COLO668 (cell line): ENCODE data around the gene TUT4.

Experiments used
- DNase-seq: peaks from one replicate; lab custom pipeline; 2025; ENCODE audit not compliant: unreplicated experiment; lab: John Stamatoyannopoulos, UW

The TUT4 gene

DNA sequence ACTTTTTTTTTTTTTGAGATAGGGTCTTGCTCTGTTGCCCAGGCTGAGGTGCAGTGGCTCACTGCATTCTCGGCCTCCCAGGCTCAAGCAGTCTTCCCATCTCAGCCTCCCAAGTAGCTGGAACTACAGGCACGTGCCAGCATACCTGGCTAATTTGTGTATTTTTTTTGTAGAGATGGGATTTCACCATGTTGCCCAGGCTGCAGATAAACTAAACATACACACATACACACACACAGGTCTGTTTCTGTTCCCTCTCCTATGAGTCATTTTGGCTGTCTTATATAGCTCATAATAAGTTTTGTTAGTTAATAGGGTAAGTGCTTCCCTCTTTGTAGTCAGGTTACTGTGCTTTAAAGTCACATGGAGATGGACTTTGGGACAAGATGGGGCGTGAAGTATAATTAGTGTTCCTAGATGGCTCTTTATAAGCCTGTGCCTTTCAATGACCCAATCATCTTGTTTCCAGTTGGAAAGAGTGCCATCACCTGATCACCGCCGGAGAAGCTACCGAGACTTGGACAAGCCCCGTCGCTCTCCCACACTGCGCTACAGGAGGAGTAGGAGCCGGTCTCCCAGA is 139.4 kb downstream of the TUT4 start:
- DNase-seq: no peak

DNA sequence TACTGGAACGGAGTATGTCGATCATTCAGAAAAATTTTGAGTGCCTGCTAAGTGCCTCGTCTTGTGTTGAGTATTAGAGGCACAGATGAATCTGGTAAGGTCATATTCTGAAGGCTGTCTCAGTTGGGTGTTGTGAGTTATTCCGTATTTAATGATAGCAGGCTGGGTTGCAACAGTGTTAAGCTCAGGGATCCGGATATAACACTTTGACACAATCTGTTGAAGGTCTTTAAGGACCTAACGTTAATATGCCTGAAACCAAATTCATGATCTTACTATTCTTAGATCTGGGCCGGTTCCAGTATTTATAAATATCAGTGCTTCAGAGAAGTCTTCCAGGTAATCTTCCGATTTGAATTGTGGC is 147.9 kb downstream of the TUT4 start:
- DNase-seq: no peak

DNA sequence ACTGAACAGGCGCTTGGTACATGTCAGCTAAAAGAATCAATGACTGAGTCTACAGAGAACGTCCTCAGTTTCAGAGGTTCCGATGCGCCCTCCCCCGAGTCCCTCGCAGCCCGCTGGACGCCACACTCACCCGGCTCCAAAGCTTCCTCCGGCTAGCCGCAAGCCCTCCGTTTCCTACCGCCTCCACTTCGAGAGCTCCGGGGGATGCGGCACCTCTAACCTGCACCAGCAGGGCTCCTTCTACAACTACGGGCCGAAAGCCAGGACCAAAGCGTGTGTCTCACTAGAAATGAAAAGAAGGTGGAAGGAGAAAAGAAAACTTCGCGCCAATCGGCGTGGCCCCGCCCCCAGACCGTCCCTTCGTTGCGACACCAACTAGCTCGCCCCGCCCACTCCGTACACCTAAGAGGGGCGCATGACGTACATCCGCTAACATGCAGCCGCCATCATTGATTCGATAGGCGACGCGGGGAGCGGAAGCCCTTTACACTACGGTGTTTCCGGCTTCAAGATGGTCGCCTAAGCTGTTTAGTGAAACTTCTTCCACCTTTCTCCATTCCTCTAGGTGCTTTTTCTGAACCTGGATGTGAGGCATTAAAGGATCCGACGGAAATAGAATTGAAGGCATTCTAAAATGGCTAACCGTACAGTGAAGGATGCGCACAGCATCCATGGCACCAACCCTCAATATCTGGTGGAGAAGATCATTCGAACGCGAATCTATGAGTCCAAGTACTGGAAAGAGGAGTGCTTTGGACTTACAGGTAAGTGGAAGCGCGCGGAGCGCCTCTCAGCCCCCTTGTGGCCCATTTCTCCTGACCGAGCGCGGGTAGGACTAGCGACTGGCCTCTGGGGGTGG is 148.5 kb downstream of the TUT4 start, which contains the start of the genes ORC1 and PRPF38A:
Gene ORC1 (minus strand): TSS at position 308 of the 859 bp plus-strand sequence. CDS start 2,200 bp downstream, outside the sequence.
Gene PRPF38A (plus strand): TSS at position 487 of the 859 bp plus-strand sequence. CDS start 148 bp downstream, at position 635.
- DNase-seq: peak; percentile 100

DNA sequence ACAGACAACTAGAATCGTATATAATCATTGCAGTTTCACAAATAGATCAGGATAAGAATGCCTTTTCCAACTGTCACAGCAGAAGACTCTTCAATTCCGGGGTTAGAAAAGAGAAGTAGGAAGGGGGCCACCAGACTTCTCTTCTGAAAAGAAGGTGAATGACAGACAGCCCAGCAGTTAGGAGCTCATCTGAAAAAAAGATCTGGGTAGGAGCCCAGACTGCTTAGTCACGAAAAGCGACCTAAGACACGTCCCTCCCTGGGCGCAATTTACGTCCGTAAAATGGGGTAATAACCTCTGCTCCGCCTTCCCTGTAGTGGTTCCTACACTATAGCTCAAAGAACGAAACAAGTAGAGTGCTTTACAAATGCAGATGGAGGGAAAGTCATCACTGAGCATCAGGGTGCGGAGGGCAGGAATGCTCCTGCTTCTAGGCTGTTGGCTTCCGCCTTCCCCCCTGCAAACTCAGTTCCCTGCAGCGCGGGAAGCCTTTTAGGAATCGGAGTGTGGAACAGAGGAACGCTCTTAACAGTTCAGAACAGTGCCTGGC is 149.3 kb downstream of the TUT4 start:
- peak; percentile 81 for DNase-seq

DNA sequence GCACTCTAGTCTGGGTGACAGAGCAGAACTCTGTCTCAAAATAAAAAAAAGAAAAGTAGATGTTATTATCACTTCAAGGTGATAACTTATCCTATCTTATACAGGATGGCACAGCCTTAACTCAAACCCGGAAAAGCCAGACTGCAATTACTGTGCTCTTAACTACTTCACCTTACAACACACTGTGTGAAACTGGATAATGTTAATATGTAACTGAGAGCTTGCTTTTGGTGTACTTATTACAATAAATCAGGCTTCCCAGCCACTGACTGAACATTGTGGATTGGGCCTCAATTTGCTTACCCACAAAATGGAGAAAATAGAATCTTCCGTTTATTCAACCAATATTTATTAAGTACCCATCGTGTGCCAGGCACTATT is 150.0 kb downstream of the TUT4 start:
- no peak for DNase-seq

DNA sequence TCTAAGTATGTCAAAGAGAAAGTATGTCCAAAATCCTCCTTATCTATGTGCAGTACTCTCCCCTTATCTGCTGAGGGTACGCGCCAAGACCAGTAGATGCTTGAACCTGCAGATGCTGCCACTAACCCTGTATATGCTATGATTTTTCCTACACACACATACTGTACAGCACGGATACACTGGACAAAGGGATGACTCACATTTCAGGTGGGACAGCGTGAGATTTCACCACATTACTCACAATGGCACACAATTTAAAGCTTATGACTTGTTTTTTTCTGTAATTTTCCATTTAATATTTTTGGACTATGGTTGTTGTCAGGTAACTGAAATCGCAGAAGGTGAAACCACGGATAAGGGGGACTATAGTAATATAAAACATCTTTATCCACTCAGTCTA is 152.8 kb downstream of the TUT4 start:
- no peak for DNase-seq

DNA sequence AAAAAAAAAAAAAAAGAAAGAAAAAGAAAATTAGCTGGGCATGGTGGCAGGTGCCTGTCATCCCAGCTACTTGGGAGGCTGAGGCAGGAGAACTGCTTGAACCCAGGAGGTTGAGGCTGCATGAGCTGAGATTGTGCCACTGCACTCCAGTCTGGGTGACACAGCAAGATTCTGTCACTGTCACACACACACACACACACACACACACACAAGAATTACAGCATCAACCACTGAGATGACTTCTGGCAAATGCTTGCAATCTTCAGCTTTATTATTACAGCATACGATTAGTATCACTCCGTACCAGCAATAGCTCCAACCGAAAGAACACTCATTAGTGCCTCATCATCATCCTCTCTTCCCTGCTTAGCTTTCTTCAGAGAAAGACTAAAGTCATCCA is 153.3 kb downstream of the TUT4 start:
- no peak for DNase-seq

DNA sequence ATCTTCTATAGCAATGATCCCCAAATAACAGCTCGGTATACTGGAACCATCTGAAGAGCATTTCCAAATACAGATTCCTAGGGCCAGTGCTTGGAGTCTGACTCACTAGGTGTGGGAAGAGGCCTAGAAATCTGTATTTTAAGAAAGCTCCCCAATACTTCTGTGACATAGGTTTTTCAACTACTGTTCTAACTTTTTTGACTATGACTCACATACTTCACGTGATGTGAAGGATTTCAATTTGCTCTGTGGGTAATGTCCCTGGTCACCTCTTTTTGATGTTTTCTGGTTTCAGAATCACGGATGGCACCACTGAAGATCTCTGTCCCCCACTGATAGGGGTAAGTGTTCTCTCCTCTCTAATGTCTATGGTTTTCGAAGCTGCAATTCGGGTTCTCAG is 159.7 kb downstream of the TUT4 start:
- DNase-seq: no peak

DNA sequence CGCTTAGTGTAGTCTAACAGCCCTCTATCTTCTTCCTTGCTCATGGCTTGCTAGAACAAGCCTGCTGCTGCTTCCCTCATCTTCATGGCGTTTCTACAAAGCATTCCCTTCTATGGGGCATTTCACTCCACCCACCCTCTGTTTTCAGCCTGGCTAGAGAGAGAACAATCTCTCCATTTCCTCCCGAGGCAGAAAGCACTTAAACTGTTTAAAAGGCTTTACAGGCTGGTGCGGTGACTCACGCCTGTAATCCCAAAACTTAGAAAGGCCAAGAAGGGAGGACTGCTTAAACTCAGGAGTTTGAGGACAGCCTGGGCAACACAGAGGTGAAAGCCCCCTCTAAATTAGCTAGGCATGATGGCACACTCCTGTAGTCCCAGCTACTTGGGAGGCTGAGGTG is 166.4 kb downstream of the TUT4 start:
- DNase-seq: no peak

DNA sequence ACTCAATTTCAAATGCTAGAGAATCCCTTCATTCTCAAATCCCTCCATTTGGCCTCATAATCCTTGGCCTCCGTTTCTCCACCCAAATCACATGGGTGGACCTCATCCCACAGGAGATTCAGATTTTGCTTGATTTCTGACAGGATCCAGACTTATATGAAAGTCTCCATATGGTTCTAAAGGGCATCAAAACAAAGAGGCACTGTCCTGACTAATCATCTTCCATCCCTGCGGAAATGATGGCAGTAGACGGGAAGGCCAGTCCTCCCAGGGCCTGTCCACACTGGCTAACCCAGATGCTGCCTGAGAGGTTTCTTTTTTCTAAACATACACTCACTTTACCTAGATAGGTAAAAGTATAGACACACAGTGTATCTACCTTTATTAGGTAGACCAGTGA is 167.5 kb downstream of the TUT4 start:
- no peak for DNase-seq
